SH-SY5Y (cell line): ENCODE measurements around the gene GNL3.

ENCODE experiments used
- GATA2 ChIP-seq: IDR thresholded peaks from 2 replicates; pipeline ENCODE4 v1.6.1; 2011; ENCODE audit warnings: mild to moderate bottlenecking, low read depth, low read length
- GATA3 ChIP-seq: IDR thresholded peaks from 2 replicates; pipeline ENCODE4 v1.6.1; 2011; ENCODE audit warnings: low read depth, mild to moderate bottlenecking, low read length, moderate library complexity

DNA sequence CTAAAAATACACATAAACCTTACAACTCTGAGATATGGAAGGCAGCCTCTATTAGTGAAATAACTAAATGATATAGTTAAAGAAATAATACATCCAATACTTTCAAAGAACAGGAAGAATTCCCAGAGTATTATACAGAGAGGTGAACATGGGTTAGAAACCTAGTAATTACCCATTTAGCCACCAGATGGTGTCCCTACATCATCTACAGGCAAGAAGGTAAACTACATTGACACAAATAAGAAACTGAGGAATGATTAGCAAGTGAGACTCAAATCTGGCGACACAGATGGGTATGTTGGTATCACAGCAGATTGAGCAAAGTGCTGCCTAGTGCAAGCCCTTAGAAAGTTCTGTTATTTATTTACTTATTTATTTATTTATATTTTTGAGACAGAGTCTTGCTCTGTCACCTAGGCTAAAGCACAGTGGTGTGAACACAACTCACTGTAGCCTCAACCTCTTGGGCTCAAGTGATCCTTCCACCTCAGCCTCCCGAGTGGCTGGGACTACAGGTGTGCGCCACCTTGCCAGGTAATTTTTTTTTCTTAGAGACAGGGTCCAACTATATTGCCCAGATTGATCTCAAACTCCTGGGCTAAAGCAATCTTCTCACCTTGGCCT is 56.7 kb downstream of the GNL3 start:
- no peak for TF ChIP-seq GATA2
- no peak for TF ChIP-seq GATA3
